IMR-90 (cell line): ENCODE data around the gene FGD5. TPM values are rescaled to one million over a fixed set of nuclear protein-coding genes. Genes with fewer than 3 reads are reported as not detected.

ENCODE experiments used
- ATAC-seq: fragments of 200-7000 bp; cut with Tn5 transposase; 2 replicates; pipeline ENCODE4 v1.9.1; 2020; ENCODE audit warnings: low read depth, mild to moderate bottlenecking, moderate library complexity
- BruUV-seq: library from RNA; stranded (reverse); fragments of 400-500 nt; replicated peaks from 2 replicates; lab custom pipeline; 2021; lab: Mats Ljungman, UMichigan
- CTCF ChIA-PET: fragments of 300-600 bp; formaldehyde crosslinking; extraction: SDS; loops from one replicate; lab custom pipeline; 2021; ENCODE audit warnings: antibody characterized with exemption; lab: Yijun Ruan, JAX
- POLR2A ChIA-PET: fragments of 300-600 bp; sonication (Branson Sonifier 250); formaldehyde crosslinking; loops from one replicate; lab custom pipeline; 2022; ENCODE audit warnings: antibody characterized with exemption; ENCODE audit not compliant: unreplicated experiment; lab: Charles Lee
- DNase-seq: peaks from one replicate; pipeline ENCODE4 v3.0.0; 2013
- H2AFZ ChIP-seq: replicated peaks from 2 replicates; pipeline ENCODE3; 2013; ENCODE audit warnings: low read length, mild to moderate bottlenecking; ENCODE audit not compliant: poor library complexity
- H2AK5ac ChIP-seq: 2 replicates; pipeline ENCODE4 v1.6.1; 2013; ENCODE audit warnings: low read depth, low read length, inconsistent platforms
- H2AK9ac ChIP-seq: replicated peaks from 2 replicates; pipeline ENCODE3; 2013; ENCODE audit warnings: mild to moderate bottlenecking, low read depth, low read length, moderate library complexity; ENCODE audit not compliant: poor library complexity
- H2BK120ac ChIP-seq: 2 replicates; pipeline ENCODE4 v1.6.1; 2013; ENCODE audit warnings: low read depth, low read length, inconsistent platforms
- H2BK15ac ChIP-seq: 3 replicates; pipeline ENCODE4 v1.6.1; 2013; ENCODE audit warnings: low read depth, low read length, inconsistent platforms
- H2BK20ac ChIP-seq: 2 replicates; pipeline ENCODE4 v1.6.1; 2013; ENCODE audit warnings: low read depth, mild to moderate bottlenecking, inconsistent platforms, low read length, moderate library complexity
- H2BK5ac ChIP-seq: 2 replicates; pipeline ENCODE4 v1.6.1; 2013; ENCODE audit warnings: mild to moderate bottlenecking, low read depth, low read length, inconsistent platforms; ENCODE audit not compliant: poor library complexity, severe bottlenecking
- H3K14ac ChIP-seq: replicated peaks from 2 replicates; pipeline ENCODE4 v1.6.1; 2013; ENCODE audit warnings: low read depth, low read length, inconsistent platforms
- H3K18ac ChIP-seq: 2 replicates; pipeline ENCODE4 v1.6.1; 2013; ENCODE audit warnings: low read depth, low read length, control low read depth
- H3K23ac ChIP-seq: 2 replicates; pipeline ENCODE4 v1.6.1; 2013; ENCODE audit warnings: low read depth, low read length, inconsistent platforms
- H3K27ac ChIP-seq: 2 replicates; pipeline ENCODE4 v1.5.1; 2013; ENCODE audit warnings: mild to moderate bottlenecking, control low read depth, low read length; ENCODE audit not compliant: insufficient read depth
- H3K27me3 ChIP-seq: 2 replicates; pipeline ENCODE4 v1.6.1; 2013; ENCODE audit warnings: low read length; ENCODE audit not compliant: control insufficient read depth, insufficient read depth
- H3K36me3 ChIP-seq: 2 replicates; pipeline ENCODE4 v1.6.1; 2013; ENCODE audit warnings: low read length, mixed read lengths; ENCODE audit not compliant: control insufficient read depth, insufficient read depth
- H3K4ac ChIP-seq: 2 replicates; pipeline ENCODE4 v1.6.1; 2013; ENCODE audit warnings: low read depth, low read length, inconsistent platforms
- H3K4me1 ChIP-seq: 2 replicates; pipeline ENCODE4 v1.6.1; 2013; ENCODE audit warnings: low read length, mixed read lengths; ENCODE audit not compliant: control insufficient read depth, insufficient read depth
- H3K4me2 ChIP-seq: 2 replicates; pipeline ENCODE4 v1.6.1; 2013; ENCODE audit warnings: low read depth, mild to moderate bottlenecking, control low read depth, low read length, moderate library complexity
- H3K4me3 ChIP-seq: 2 replicates; pipeline ENCODE4 v1.5.1; 2013; ENCODE audit warnings: low read depth, mild to moderate bottlenecking, control low read depth, low read length, moderate library complexity; ENCODE audit not compliant: insufficient read depth
- H3K56ac ChIP-seq: 2 replicates; pipeline ENCODE4 v1.6.1; 2013; ENCODE audit warnings: low read length, inconsistent platforms; ENCODE audit not compliant: insufficient read depth; ENCODE audit errors: extremely low read depth
- H3K79me1 ChIP-seq, 2 experiments: 2 replicates each; pipeline ENCODE4 v1.6.1; 2013; ENCODE audit warnings: low read length in 2 of 2, inconsistent platforms in 1 of 2, low read depth in 1 of 2
- H3K9ac ChIP-seq: 2 replicates; pipeline ENCODE4 v1.6.1; 2013; ENCODE audit warnings: low read depth, low read length, control low read depth
- H3K9me1 ChIP-seq: 2 replicates; pipeline ENCODE4 v1.6.1; 2013; ENCODE audit warnings: low read length, inconsistent platforms; ENCODE audit not compliant: insufficient read depth
- H3K9me3 ChIP-seq: 2 replicates; pipeline ENCODE4 v1.6.1; 2013; ENCODE audit warnings: low read length; ENCODE audit not compliant: control insufficient read depth, insufficient read depth
- H4K20me1 ChIP-seq: 2 replicates; pipeline ENCODE4 v1.6.1; 2013; ENCODE audit warnings: low read length, inconsistent platforms; ENCODE audit not compliant: insufficient read depth
- H4K5ac ChIP-seq: 2 replicates; pipeline ENCODE4 v1.6.1; 2013; ENCODE audit warnings: mild to moderate bottlenecking, low read depth, low read length, control low read depth
- H4K8ac ChIP-seq, 2 experiments: 2 replicates each; pipeline ENCODE4 v1.6.1; 2013; ENCODE audit warnings: low read depth in 2 of 2, low read length in 2 of 2, control low read depth in 1 of 2, inconsistent platforms in 1 of 2
- H4K91ac ChIP-seq: 2 replicates; pipeline ENCODE4 v1.6.1; 2013; ENCODE audit warnings: low read depth, low read length, inconsistent platforms; ENCODE audit not compliant: insufficient read depth
- MXI1 ChIP-seq: IDR thresholded peaks from 2 replicates; pipeline ENCODE4 v1.6.1; 2012; ENCODE audit warnings: low read depth, mild to moderate bottlenecking, low read length, moderate library complexity, borderline replicate concordance
- POLR2A ChIP-seq: IDR thresholded peaks from 2 replicates; pipeline ENCODE4 v1.6.1; 2012; ENCODE audit warnings: mild to moderate bottlenecking, low read depth, low read length
- WGBS, 2 experiments: methylation state at CpG; one replicate each; pipeline versions ENCODE4 v1.1.5 to v1.1.7; 2013; ENCODE audit warnings: missing lambda C conversion rate in 2 of 2; ENCODE audit not compliant: insufficient read length in 1 of 2; ENCODE audit errors: extremely low coverage in 2 of 2; 5-methylcytosine and 5-hydroxymethylcytosine counted together
- dilution Hi-C: fragments of 300-500 bp; cut with HindIII; formaldehyde crosslinking; loops from one replicate; pipeline ENCODE4 v1.14.3; 2018; ENCODE audit warnings: low sequenced_read_pairs; ENCODE audit not compliant: unreplicated experiment
- in situ Hi-C: fragments of 300-500 bp; cut with MboI; formaldehyde crosslinking; loops from 3 replicates; pipeline ENCODE4 v1.14.3; 2019; ENCODE audit warnings: low sequenced_read_pairs, inconsistent platforms, mixed read lengths
- intact Hi-C: fragments of 100-400 bp; cut with micrococcal nuclease; formaldehyde crosslinking; loops from 2 replicates; pipeline ENCODE4 v1.10.0; 2022
- polyA plus RNA-seq, 3 experiments: library from polyadenylated mRNA; depleted of rRNA; stranded (reverse); fragments of >200 nt; gene quantifications; 2 replicates each; pipeline ENCODE4 v1.2.3, GENCODE V29; 2012; ENCODE audit warnings: low replicate concordance in 1 of 3
- total RNA-seq: library from RNA; depleted of rRNA; stranded (reverse); fragments of >200 nt; gene quantifications from 2 replicates; pipeline ENCODE4 v1.2.3, GENCODE V29; 2012

FGD5 gene
- total and polyA plus RNA-seq, 2 of the 4 experiments (the other 2 are of a cell fraction), result not detected

DNA sequence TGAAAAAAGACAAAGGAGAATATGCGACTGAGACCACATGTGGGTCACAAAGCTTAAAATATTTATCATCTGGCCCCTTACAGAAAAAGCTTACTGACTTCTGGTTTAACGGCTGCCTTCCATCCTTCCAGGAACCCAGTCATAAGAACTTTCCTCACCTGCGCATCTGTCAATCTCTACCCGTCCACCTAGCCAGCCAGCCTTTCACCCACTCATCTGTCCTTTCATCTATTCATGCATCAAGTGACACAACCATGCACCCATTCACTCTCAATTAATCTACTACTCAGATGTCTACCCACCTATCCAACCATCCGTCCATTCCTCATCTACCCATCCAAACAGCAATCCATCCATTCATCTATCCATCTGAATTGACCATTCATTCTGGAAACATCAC lies 64.5 kb downstream of the FGD5 start:
- no peaks in the 10 kb centered on the region for H3K9me3 ChIP-seq
- no peak overlapping the region for H2BK5ac ChIP-seq
- H3K14ac ChIP-seq, result no peak overlapping the region
- H4K20me1 ChIP-seq, result no peaks in the 10 kb centered on the region
- H3K9me1 ChIP-seq, result no peaks in the 10 kb centered on the region; the same call in 1 of the 2 replicates
- H4K8ac ChIP-seq, result no peak overlapping the region
- H3K27ac ChIP-seq, result no peak overlapping the region
- in situ Hi-C loops (no loop called here), dilution Hi-C loops (no loop called here), intact Hi-C loops (no loop called here)
- no peak for DNase-seq
- peaks cover 12% of the 10 kb centered on the region for H3K27me3 ChIP-seq
- no peak overlapping the region for H2AK5ac ChIP-seq
- TF ChIP-seq POLR2A, result no peak
- no peak for TF ChIP-seq MXI1
- no peak for ATAC-seq
- H3K18ac ChIP-seq, result no peak overlapping the region
- no peak overlapping the region for H2BK15ac ChIP-seq
- no peaks in the 10 kb centered on the region for H3K36me3 ChIP-seq
- no peak overlapping the region for H2AK9ac ChIP-seq
- no peaks in the 10 kb centered on the region for H3K4me1 ChIP-seq
- no peak overlapping the region for H3K4ac ChIP-seq
- no peak overlapping the region for H3K4me2 ChIP-seq
- H3K56ac ChIP-seq, result no peak overlapping the region
- CTCF ChIA-PET, result no interaction called here
- no peaks in the 10 kb centered on the region for H3K79me1 ChIP-seq
- POLR2A ChIA-PET, result no interaction called here
- H3K9ac ChIP-seq, result no peak overlapping the region
- no peak overlapping the region for H2AFZ ChIP-seq
- H4K91ac ChIP-seq, result no peak overlapping the region
- H2BK20ac ChIP-seq, result no peak overlapping the region
- no peak overlapping the region for H3K23ac ChIP-seq
- no peak overlapping the region for H2BK120ac ChIP-seq
- H3K4me3 ChIP-seq, result no peak overlapping the region
- 57 to 100% methylated on average over 1 to 4 of the region's 5 CpGs for whole genome bisulfite sequencing, 2 experiments
- no peak overlapping the region for H4K5ac ChIP-seq
- no TSS peak for BruUV-seq
